NCI-H1694 treated with DMSO at 0.1 percent for 48 hours (cell line): ENCODE results near the gene GRIN2C.
A peak's percentile ranks its signal among the peaks of the same experiment; 100 is the strongest.

Experiments
- DNase-seq: peaks from one replicate; lab custom pipeline; 2025; lab: John Stamatoyannopoulos, UW

The GRIN2C gene

DNA sequence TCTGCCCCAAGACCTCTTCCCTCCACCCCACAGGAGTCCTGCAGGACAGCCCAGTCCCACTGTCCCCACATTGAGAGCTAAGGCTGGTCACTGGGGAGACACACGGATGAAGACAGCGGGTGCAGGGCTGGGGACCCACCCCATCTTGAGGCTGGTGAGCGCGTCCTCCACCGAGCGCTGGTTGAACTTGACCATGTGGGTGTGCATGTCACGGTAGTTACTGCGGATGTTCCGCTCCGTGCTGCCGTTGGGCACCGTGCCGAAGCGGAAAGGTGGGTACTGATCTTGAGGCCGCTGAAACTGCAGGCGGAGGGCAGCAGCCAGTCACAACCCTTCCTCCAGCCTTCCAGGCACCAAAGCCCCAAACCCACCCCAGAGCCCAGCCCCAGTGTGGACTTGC is 13.1 kb downstream of the GRIN2C start:
- no peak for DNase-seq

DNA sequence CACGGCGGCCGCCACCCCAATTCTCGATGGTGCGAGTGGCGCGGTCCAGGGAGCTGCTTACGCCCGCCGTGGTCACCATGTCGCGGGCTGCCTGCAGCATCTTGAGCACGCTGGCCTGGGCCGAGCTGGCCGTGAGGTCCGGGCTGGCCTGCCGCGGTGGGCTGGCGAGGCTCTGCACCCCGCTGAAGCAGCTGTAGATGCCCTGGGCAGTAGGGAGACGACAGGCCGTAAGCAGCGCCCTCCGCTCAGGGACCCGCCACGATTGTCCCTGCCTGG is 16.4 kb downstream of the GRIN2C start:
- no peak for DNase-seq

- DNase-seq = peak; percentile 88
Observed at GRCh38 chr17:74842599-74843351, 16.9 kb downstream of the GRIN2C start.

- DNase-seq = peak; percentile 47
Observed at GRCh38 chr17:74842146-74842598, 17.5 kb downstream of the GRIN2C start.

DNA sequence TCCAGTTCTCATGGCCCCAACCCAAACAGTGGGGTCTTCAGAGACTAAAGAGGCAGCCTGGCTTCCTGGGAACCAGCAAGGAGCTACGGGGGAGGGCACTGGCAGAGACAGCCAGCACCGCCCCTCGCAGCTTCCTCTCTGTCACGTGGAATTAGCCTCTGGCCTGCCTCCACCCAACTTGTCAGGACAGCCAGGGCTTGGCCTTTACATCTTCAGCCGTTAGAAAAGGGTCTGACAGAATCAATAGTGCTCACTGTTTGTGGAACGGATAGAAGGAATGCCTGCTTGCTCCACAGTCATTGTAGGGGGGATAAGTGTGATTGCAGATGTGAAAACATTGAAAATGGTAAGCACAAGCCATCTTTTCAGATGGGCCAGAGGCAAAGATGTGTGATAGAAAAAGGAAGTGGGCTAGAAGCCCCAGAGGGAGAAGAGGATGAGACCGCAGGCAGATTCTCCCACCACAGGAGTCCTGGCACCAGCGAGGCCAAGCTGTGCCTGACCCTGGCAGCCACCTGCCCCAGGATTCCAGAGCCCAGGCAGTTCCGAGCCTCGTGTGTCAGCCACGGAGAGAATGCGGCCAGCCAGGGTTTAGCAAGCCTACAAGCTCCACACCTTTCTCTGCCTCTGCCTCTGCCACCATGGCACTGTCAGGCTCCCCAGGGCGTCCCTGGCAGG is 18.6 kb downstream of the GRIN2C start:
- peak; percentile 44 for DNase-seq

DNA sequence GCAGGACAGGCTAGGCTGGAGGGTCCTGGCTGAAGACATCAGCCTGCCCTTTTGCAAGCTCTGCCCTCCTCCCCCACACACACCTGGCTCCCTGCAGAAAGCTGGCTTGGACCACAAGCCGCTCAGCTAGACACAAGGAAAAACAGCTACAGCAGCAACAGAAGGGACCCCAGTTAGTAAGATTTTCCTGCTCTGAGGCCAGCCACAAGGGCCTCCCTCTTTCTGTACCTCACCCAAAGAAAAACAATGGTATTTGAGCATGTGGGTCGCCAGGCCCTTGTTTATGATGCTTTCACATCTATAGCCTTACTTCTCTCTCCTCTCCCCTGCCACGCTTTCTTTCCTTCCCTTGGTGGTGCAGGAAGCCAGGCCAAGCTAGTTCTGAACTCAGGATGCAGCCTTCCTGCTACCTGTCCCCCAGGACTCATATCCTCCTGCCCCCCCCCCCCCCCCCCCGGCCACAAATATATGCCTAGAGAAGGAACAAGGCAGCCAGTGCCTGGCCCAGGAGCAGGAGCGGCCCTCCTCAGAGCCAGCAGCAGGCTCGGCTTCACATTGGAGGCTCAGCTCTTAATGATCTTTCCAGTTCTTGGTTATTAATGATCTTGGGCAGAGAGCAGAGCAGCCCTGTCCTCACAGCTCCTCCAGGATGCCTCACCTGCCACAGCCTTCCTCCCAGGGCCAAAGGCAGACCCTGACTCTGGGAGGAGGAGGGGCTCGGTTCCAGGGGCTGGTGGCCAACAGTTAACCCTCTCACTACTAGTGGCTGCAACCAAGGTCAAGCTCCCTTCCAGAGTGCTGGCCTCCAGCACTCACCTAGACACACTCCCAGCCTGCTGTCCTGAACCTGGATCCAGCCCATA is 19.5 kb downstream of the GRIN2C start:
- DNase-seq = no peak

GRCh38 chr17:74838274-74838673 is 21.4 kb downstream of the GRIN2C start:
- no peak for DNase-seq

DNA sequence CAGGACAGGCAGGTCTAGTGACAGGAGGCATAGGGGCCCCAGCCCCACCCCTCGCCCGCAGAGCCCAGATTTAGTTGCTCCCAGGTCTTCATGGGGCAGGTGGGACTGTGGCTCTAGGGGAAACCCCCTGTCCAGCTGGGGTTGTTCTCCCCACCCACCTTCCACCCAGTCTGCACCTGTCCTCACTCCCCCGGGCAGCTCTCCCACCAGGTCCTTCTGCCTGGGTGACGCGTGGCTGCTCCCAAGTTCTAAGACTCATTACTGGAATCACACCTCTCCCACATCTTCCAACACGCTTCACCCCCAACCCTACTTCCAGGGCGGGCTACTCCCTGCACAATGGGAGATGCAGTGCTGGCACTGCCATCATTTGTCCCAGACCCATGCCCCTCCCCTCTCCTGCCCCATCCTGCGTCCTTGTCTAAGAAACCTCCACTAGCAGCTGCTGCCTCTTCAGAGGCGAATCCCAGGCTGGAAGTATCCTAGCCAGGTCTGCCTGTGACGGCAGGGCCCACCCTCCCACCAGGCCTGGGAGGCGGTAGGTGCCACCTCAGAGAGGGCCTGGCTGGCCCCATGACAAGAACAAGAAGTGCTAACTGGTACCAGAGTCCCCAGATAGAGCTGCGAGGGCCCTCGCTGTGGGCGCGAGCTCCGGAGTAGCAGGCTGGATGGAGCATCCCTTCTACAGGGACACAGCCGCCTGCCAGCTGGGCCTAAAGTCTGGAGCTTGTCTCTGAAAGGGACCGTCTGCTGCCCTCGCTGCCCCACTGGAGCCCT is 22.8 kb downstream of the GRIN2C start:
- no peak for DNase-seq

DNA sequence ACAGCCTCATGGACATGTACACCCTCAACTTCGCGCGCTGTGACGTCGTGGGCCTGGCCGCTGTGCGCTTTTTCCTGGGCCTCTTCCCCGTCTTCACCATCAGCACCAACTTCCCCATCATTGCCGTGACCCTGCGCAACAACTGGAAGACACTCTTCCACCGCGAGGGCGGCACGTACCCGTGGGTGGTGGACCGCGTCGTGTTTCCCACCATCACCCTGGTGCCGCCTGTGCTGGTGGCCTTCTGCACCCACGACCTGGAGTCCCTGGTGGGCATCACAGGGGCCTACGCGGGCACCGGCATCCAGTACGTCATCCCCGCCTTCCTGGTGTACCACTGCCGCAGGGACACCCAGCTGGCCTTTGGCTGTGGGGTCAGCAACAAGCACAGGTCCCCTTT is 23.5 kb downstream of the GRIN2C start:
- DNase-seq = no peak

GRCh38 chr17:74833501-74834377 is 25.9 kb downstream of the GRIN2C start:
- DNase-seq = no peak

DNA sequence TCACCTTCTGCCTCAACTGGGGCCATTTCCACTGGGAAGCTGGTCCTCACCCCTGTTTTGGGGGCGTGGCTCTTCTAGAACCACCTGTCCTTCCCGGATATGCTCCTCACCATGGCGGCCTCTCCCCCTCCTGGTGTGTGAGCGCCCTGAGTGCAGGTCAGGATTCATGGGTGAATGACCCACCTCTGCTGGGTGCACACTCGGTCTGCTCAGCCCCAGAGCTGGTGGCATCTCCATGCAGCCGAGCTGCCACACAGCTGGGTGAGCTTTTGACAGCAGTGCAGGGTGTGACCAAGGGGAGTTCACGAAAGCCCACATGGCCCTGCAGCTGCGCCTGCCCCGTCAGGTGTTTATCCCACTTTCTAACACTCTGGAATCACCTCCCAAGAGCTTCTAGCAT is 27.3 kb downstream of the GRIN2C start:
- DNase-seq = no peak

GRCh38 chr17:74831444-74832146 is 28.1 kb downstream of the GRIN2C start:
- DNase-seq = peak; percentile 86

GRCh38 chr17:74830861-74831260 is 28.8 kb downstream of the GRIN2C start:
- no peak for DNase-seq

GRCh38 chr17:74827800-74828199 is 31.9 kb downstream of the GRIN2C start:
- DNase-seq = no peak

DNA sequence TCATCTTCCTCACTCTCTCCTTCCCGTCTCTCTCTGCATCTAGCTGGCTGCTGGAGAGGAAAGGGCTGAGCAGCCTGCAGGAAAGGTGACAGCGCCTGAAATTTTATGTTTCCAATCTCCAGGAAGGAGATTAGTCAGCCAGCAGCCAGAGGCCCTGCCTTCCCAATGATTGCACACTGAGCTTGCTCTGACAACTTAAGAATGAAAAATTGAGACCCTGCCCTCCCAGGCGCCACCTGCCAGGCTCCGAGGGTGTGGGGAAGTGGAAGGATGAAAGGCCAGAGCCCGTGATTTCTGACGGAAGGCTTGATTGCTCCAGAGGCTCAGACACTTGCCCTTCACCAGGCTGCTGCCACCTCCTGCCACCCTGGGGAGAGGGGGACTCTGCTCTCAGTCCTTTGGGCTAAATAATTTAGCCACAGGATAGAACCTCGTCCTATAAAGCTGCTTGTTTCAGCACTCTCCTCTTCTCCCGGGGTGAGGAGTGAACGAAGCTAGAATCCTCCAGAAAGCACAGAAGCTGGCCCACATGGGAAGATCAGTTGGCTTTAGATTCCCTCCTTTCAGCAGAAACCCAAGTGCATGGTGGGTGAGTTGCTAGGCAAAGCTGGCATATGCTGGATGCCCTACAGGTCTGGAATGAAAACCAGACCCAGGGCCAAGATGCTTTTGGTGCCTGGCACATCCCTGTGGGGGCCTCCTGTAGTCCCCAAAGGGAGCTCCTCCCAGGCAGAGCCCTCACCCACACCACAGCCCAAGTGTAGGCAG is 33.5 kb downstream of the GRIN2C start:
- peak; percentile 54 for DNase-seq

- peak; percentile 76 for DNase-seq
Observed at GRCh38 chr17:74824961-74825627, 34.6 kb downstream of the GRIN2C start.

GRCh38 chr17:74822939-74823367 is 36.7 kb downstream of the GRIN2C start:
- DNase-seq = no peak

DNA sequence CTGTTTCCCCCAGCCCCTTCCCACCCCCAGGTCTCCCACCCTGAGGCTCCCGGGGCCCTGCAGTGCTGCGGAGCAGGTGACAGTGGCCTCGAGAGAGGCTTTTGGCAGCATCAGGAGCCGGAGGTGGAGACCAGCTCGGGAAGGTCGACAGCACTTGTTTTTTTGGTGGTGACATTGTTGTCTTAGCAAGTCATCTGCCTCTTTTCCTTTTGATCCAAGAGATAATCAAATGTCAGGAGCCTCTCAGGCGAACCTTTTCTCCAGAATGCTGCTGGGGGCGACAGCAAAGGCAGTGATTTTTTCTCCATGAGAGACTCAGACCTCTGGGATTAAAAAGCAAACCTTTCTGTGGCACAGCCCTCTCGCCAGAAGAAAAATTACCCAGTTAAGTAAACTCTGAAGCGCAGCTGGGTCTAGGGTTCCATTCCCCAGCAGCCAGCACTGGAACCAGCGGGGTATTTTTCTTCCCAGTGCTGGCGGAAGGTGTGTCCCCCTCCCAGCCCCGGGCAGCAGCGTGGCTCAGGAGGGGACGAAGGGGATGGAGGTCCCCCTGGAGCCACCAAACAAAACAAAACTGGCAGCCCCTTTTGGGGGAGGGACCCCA is 37.2 kb downstream of the GRIN2C start:
- DNase-seq = no peak
